T-helper 2 cell treated with Interferon-gamma antibody and Interleukin-4, amounts not matched to agents 5 μg/mL and 100 μg/mL, for 36 hours (primary cell): Measurements from ENCODE around the gene ZNF639.

Source experiments
- DNase-seq: peaks from one replicate; pipeline ENCODE4 v3.0.0; 2021; ENCODE audit warnings: low spot score
- H3K27ac Mint-ChIP-seq: one replicate; pipeline ENCODE4 v1.8.0; 2021; ENCODE audit warnings: mild to moderate bottlenecking, mixed read lengths
- H3K27me3 Mint-ChIP-seq: one replicate; pipeline ENCODE4 v1.8.0; 2021; ENCODE audit warnings: low read depth, mixed read lengths
- H3K36me3 Mint-ChIP-seq: one replicate; pipeline ENCODE4 v1.8.0; 2021; ENCODE audit warnings: low read depth, mixed read lengths
- H3K4me1 Mint-ChIP-seq: one replicate; pipeline ENCODE4 v1.8.0; 2021; ENCODE audit warnings: low read depth, mixed read lengths
- H3K4me3 Mint-ChIP-seq: one replicate; pipeline ENCODE4 v1.8.0; 2022; ENCODE audit warnings: mild to moderate bottlenecking, moderate library complexity, mixed read lengths
- H3K9me3 Mint-ChIP-seq: one replicate; pipeline ENCODE4 v1.8.0; 2021; ENCODE audit warnings: mixed read lengths

ZNF639 gene

GRCh38 chr3:179332240-179332639 lies 9.4 kb downstream of the ZNF639 start:
- H3K36me3 Mint-ChIP-seq, result peaks cover 65% of the 10 kb centered on the region
- H3K4me3 Mint-ChIP-seq, result no peak overlapping the region
- H3K27ac Mint-ChIP-seq, result no peak overlapping the region
- no peaks in the 10 kb centered on the region for H3K4me1 Mint-ChIP-seq
- no peaks in the 10 kb centered on the region for H3K27me3 Mint-ChIP-seq
- DNase-seq, result no peak
- no peaks in the 10 kb centered on the region for H3K9me3 Mint-ChIP-seq

DNA sequence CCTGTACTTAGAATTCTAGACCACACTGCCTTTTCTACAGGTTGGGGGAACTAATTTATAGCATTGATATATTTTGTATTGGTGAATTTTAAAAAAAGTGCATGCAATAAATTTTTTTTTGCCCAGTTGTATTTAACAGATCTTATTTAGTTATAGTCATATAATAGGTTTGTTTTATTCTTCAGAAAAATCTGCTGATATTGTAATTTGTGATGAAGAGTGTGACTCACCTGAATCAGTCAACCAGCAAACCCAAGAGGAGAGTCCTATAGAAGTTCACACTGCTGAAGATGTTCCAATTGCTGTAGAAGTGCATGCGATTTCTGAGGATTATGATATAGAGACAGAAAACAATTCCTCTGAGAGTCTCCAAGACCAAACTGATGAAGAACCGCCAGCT lies 10.3 kb downstream of the ZNF639 start:
- Mint-ChIP-seq H3K4me3 (no peak overlapping the region), H3K27me3 (no peaks in the 10 kb centered on the region), H3K36me3 (peaks cover 64% of the 10 kb centered on the region), H3K9me3 (no peaks in the 10 kb centered on the region), H3K27ac (no peak overlapping the region), H3K4me1 (no peaks in the 10 kb centered on the region)
- DNase-seq, result no peak

DNA sequence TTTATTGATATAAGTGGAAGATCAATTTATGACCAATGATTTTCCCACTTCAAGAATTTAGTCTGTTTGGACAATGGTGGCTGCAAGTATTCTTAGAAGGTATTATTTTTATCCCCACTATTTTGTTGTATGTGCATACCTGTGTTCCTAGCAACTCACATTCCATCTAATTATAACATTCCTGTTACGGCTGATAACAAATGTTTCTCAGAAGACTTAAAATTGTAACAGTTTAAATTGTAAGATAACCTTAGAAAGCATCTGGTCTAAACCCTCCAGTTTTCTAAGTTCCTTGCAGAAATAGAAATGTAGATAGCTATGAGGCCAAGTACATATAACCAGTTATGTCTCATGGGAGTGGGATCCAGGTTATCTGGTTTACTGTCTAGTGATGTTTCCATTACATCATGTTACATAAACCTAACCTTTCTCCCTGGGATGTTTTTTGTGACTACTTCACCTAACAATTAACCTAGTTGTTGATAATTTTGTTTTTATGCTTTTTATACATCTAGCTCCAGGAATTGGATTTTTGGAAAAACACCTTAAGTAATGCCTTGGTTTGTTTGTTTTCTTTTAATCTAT lies 13.6 kb downstream of the ZNF639 start:
- no peaks in the 10 kb centered on the region for H3K9me3 Mint-ChIP-seq
- no peaks in the 10 kb centered on the region for H3K4me1 Mint-ChIP-seq
- H3K36me3 Mint-ChIP-seq, result peaks cover 47% of the 10 kb centered on the region
- no peak overlapping the region for H3K4me3 Mint-ChIP-seq
- no peak overlapping the region for H3K27ac Mint-ChIP-seq
- no peaks in the 10 kb centered on the region for H3K27me3 Mint-ChIP-seq
- DNase-seq, result no peak

DNA sequence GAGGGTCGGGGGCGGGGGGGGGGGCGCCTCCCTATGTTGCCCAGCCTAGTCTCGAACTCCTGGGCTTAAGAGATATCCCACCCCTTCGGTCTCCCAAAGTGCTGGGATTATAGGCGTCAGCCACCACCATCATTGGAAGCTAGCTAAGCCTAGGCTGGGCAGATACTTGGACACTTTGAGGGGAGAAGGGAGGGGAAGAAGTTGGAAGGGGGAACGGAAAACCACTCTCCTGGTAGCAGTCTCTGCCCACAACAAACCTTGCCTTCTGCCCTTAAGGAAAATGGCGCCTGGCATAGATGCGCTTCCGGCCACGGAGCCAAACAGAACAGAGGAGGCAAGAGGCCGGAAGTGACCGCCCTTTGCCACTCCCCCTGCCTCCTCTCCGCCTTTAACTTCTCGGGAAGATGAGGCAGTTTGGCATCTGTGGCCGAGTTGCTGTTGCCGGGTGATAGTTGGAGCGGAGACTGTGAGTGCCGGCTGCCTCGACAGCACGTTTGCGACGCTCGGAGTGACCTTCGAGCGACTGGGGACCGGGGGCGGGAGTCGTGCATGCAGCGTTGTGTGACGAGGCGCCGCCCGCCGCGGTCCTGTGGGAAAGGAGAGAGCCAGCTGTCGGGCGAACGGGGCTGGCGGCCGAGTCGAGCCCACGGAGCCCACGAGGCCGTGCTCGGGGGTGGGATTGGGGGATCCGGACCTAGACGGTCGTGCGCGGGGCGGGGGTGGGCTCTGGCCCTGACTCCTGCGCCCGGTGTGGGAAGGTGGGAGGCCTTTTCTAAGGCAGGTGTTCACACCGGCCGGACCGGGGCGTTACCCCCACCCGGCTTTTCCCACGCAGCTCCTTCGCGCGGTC lies 24.7 kb downstream of the ZNF639 start, which contains the start of gene MFN1:
MFN1 (plus strand) TSS at position 365 of the 850 bp plus-strand sequence. CDS start 1,143 bp downstream, outside the sequence.
- H3K27ac Mint-ChIP-seq, result peak within 1 kb of the TSS; percentile 90
- no peaks in the 10 kb centered on the region for H3K27me3 Mint-ChIP-seq
- H3K36me3 Mint-ChIP-seq, result peaks cover 15% of the 10 kb centered on the region
- H3K4me3 Mint-ChIP-seq, result peak within 1 kb of the TSS; percentile 93
- peaks cover 15% of the 10 kb centered on the region for H3K4me1 Mint-ChIP-seq
- H3K9me3 Mint-ChIP-seq, result no peaks in the 10 kb centered on the region
- DNase-seq, result peak; percentile 90

- Mint-ChIP-seq H3K9me3 (no peaks in the 10 kb centered on the region), H3K4me1 (peaks cover 15% of the 10 kb centered on the region), H3K36me3 (peaks cover 18% of the 10 kb centered on the region), H3K27me3 (no peaks in the 10 kb centered on the region), H3K27ac (peak overlapping the region; percentile 78), H3K4me3 (peak overlapping the region; percentile 93)
- no peak for DNase-seq
These were observed 25.6 kb downstream of the ZNF639 start for GRCh38 chr3:179348325-179349013.

DNA sequence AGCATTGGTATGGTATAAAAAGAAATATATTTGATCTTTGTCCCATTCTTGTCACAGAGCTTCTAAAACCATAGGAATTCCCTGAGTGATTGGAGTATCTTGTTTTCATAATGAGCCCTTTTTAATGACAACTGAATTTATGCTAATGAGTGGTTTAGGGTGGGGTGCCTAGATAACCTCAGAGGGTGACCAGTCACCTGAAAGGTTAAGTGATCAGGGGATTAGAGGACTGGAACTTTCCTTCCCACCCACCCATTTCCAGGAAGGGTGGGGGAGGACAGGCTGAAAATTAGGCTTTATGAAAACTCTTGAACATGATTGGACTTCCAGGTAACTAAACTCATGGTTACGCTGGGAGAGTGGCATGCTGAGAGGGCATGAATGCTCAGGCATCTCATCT lies 33.2 kb downstream of the ZNF639 start:
- H3K27me3 Mint-ChIP-seq, result no peaks in the 10 kb centered on the region
- H3K4me1 Mint-ChIP-seq, result peaks cover 8% of the 10 kb centered on the region
- H3K27ac Mint-ChIP-seq, result no peak overlapping the region
- H3K4me3 Mint-ChIP-seq, result no peak overlapping the region
- no peaks in the 10 kb centered on the region for H3K9me3 Mint-ChIP-seq
- peaks cover 52% of the 10 kb centered on the region for H3K36me3 Mint-ChIP-seq
- DNase-seq, result no peak

DNA sequence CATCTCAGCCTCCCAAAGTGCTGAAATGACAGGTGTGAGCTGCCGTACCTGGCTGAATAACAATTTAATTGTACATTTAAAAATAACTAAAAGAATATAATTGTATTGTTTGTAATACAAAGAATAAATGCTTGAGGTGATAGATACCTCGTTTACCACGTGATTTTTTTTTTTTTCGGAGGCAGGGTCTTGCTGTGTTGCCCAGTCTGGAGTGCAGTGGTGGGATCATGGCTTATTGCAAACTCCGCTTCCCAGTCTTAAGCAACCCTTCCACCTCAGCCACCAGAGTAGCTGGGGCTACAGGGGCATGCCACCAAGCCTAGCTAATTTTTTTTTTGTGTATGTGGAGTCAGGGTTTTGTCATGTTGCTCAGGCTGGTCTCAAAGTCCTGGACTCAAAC lies 40.5 kb downstream of the ZNF639 start:
- H3K4me1 Mint-ChIP-seq, result no peaks in the 10 kb centered on the region
- no peak overlapping the region for H3K4me3 Mint-ChIP-seq
- no peak for DNase-seq
- peaks cover 36% of the 10 kb centered on the region for H3K36me3 Mint-ChIP-seq
- H3K27ac Mint-ChIP-seq, result no peak overlapping the region
- H3K27me3 Mint-ChIP-seq, result no peaks in the 10 kb centered on the region
- no peaks in the 10 kb centered on the region for H3K9me3 Mint-ChIP-seq

- H3K27ac Mint-ChIP-seq, result no peak overlapping the region
- no peaks in the 10 kb centered on the region for H3K9me3 Mint-ChIP-seq
- peaks cover 17% of the 10 kb centered on the region for H3K36me3 Mint-ChIP-seq
- H3K4me1 Mint-ChIP-seq, result no peaks in the 10 kb centered on the region
- H3K27me3 Mint-ChIP-seq, result no peaks in the 10 kb centered on the region
- DNase-seq, result no peak
- no peak overlapping the region for H3K4me3 Mint-ChIP-seq
These were observed 46.8 kb downstream of the ZNF639 start for GRCh38 chr3:179369621-179370020.

GRCh38 chr3:179373938-179374337 lies 51.1 kb downstream of the ZNF639 start:
- peaks cover 14% of the 10 kb centered on the region for H3K36me3 Mint-ChIP-seq

DNA sequence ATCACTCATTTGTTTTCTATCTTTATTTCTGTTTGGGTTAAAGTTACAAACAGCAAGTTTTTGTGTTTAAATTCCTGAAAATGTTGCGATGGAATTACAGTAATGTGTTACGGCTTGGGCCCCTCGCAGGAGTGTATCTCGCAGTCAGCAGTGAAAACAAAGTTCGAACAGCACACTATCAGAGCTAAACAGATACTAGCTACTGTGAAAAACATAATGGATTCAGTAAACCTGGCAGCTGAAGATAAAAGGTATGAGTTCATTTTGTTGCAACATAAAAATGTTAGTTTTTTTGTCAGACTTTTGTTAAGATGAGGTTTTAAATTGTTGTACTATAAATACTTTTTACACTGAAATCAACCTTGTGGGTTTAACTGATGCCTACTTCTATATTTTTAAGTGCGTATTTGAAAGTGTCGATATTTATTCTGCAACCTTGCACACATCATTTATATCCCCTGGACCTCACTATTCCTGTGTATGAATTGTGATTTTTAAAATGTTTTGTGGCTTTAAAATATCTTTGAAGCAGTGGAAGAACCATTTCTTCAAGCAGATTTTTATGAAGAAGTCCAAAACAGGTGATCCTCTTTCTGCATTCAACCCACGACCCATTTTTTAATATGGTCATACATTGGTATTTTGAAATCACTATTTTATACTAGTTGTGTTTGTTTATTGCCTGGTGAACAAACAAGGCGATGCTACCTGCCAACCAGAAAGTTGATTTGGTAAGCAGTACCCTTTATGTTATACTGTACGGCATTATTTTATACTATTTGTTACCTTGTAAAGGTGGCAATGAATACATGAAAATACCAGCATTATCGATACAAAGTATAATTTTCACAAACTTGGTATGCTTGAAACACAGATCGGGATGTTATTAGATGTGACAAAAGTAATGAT lies 52.5 kb downstream of the ZNF639 start:
- H3K27me3 Mint-ChIP-seq, result no peaks in the 10 kb centered on the region
- H3K9me3 Mint-ChIP-seq, result no peaks in the 10 kb centered on the region
- no peaks in the 10 kb centered on the region for H3K4me1 Mint-ChIP-seq
- no peak overlapping the region for H3K4me3 Mint-ChIP-seq
- DNase-seq, result no peak
- peaks cover 23% of the 10 kb centered on the region for H3K36me3 Mint-ChIP-seq
- no peak overlapping the region for H3K27ac Mint-ChIP-seq

More at GRCh38 chr3:179373938-179374337, 51.1 kb downstream of the ZNF639 start:
- Mint-ChIP-seq H3K9me3 (no peaks in the 10 kb centered on the region), H3K4me3 (no peak overlapping the region), H3K27me3 (no peaks in the 10 kb centered on the region), H3K4me1 (no peaks in the 10 kb centered on the region), H3K27ac (no peak overlapping the region)
- DNase-seq, result no peak

DNA sequence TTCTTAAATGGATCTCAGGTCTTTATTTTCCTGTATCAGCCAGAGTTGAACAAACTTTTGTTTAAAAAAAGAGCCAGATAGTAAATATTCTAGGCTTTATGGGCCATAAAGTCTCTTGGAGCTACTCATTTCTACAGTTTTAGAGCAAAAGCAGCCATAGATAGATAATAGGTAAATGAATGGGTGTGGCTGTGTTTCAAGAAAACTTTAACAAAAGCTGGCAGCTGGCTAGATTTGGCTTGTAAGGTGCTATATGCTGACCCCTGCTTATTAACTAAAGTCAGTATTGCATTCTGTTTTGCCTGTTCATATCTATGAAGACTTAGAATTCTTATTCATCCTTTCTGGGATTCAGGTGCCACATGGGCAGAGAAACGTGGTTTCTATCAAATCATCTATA lies 53.6 kb downstream of the ZNF639 start:
- no peak for DNase-seq
- no peaks in the 10 kb centered on the region for H3K4me1 Mint-ChIP-seq
- no peak overlapping the region for H3K4me3 Mint-ChIP-seq
- H3K9me3 Mint-ChIP-seq, result no peaks in the 10 kb centered on the region
- peaks cover 26% of the 10 kb centered on the region for H3K36me3 Mint-ChIP-seq
- no peaks in the 10 kb centered on the region for H3K27me3 Mint-ChIP-seq
- H3K27ac Mint-ChIP-seq, result no peak overlapping the region
